ENCODE measurements around the gene DNAJA3.

The DNAJA3 gene

DNA sequence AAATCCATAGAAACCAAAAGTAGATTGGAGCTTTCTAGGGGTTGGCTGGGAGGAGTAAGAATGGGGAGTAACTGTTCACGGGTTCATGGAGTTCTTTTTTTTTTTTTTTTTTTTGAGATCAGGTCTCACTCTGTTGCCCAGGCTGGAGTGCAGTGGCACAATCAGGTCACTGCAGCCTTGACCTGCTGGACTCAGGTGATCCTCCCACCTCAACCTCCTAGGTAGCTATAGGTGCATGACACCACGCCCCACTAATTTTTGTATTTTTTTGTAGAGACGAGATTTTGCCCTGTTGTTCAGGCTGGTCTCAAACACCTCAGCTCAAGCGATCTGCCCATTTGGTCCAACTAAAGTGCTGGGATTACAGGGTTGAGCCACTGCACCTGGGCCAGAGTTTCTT is 47.2 kb downstream of the DNAJA3 start:
- H3K4me3 ChIP-seq (ENCODE audit: insufficient read depth, low read length, poor library complexity, severe bottlenecking): peak overlapping the region; percentile 70
- H3K79me2 ChIP-seq (ENCODE audit: insufficient read depth, low read length): peaks cover 33% of the 10 kb centered on the region
- no peak for TF ChIP-seq EZH2phosphoT487 (conservative IDR thresholded peaks at IDR 0.05; ENCODE audit: low read length)
- TF ChIP-seq, protein P1, sequence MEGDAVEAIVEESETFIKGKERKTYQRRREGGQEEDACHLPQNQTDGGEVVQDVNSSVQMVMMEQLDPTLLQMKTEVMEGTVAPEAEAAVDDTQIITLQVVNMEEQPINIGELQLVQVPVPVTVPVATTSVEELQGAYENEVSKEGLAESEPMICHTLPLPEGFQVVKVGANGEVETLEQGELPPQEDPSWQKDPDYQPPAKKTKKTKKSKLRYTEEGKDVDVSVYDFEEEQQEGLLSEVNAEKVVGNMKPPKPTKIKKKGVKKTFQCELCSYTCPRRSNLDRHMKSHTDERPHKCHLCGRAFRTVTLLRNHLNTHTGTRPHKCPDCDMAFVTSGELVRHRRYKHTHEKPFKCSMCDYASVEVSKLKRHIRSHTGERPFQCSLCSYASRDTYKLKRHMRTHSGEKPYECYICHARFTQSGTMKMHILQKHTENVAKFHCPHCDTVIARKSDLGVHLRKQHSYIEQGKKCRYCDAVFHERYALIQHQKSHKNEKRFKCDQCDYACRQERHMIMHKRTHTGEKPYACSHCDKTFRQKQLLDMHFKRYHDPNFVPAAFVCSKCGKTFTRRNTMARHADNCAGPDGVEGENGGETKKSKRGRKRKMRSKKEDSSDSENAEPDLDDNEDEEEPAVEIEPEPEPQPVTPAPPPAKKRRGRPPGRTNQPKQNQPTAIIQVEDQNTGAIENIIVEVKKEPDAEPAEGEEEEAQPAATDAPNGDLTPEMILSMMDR (IDR thresholded peaks at IDR 0.05; ENCODE audit: insufficient read depth, low read length, poor library complexity, severe bottlenecking): no peak
- no peaks in the 10 kb centered on the region for H3K9me2 ChIP-seq (replicated peaks; ENCODE audit: insufficient read depth, low read length)
- no peaks in the 10 kb centered on the region for H3K9me3 ChIP-seq (ENCODE audit: insufficient read depth, low read length)
- no peak overlapping the region for H2AFZ ChIP-seq (ENCODE audit: low read depth, low read length, severe bottlenecking)
- H3K4me2 ChIP-seq (ENCODE audit: low read depth, low read length, poor library complexity, severe bottlenecking): peak overlapping the region; percentile 82
- H3K36me3 ChIP-seq (ENCODE audit: low read length): no peaks in the 10 kb centered on the region
- peaks cover 42% of the 10 kb centered on the region for H3F3A ChIP-seq (ENCODE audit: insufficient read depth)
- no peaks in the 10 kb centered on the region for H4K20me1 ChIP-seq (ENCODE audit: low read depth, low read length)
- peak overlapping the region; percentile 81 for H3K27ac ChIP-seq (ENCODE audit: low read depth, low read length)
- peak overlapping the region; percentile 92 for H3K9ac ChIP-seq (ENCODE audit: low read length)
- no peaks in the 10 kb centered on the region for H3K27me3 ChIP-seq (ENCODE audit: low read length)

DNA sequence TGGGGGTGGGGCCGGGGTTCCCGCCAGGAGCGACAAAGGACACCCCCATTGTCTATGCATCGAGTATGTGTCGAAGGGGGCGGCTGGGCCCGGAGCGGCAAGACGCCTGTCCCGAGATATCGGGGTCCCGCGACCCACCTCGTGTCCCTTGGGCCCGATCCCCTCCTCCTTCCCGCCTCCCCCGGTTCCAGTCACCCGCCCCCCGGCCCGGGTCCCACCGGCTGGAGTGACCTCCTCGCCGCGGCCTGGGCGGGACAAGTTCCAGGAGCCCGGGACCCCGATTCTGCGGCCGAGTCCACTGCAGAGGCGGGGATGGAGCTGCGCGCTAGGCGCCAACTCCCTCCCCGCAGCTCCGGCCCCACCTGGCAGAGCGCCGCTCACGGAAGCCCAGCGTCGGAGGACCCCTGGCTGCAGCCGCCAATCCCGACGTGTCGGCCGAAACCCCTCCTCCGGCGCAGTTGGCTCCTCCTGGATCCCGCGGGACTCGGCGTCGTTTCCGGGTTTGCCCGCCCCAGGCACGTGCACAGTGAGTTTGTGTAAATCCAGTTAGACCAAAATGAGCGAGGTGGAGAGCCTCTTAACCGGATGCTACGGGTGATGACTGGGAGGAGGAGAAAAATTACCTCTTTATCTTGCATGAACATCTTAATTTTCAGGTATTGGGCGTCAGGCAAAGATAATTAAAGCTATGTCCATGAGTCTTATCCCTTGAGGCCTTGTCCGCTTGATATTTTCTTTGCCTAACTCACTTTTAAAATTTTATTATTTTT is 48.7 kb downstream of the DNAJA3 start, which contains the start of gene NMRAL1:
NMRAL1 (minus strand) TSS at position 434 of the 770 bp plus-strand sequence. CDS start 493 bp downstream, outside the sequence.
- H3K36me3 ChIP-seq (ENCODE audit: low read length): no peaks in the 10 kb centered on the region
- peak within 1 kb of the TSS; percentile 81 for H3K27ac ChIP-seq (ENCODE audit: low read depth, low read length)
- H3K4me2 ChIP-seq (ENCODE audit: low read depth, low read length, poor library complexity, severe bottlenecking): peak within 1 kb of the TSS; percentile 82
- H4K20me1 ChIP-seq (ENCODE audit: low read depth, low read length): no peaks in the 10 kb centered on the region
- H3K27me3 ChIP-seq (ENCODE audit: low read length): no peaks in the 10 kb centered on the region
- H3F3A ChIP-seq (ENCODE audit: insufficient read depth): peaks cover 43% of the 10 kb centered on the region
- H3K9me3 ChIP-seq (ENCODE audit: insufficient read depth, low read length): no peaks in the 10 kb centered on the region
- H3K9ac ChIP-seq (ENCODE audit: low read length): peak within 1 kb of the TSS; percentile 92
- H3K9me2 ChIP-seq (replicated peaks; ENCODE audit: insufficient read depth, low read length): no peaks in the 10 kb centered on the region
- peak within 1 kb of the TSS; percentile 70 for H3K4me3 ChIP-seq (ENCODE audit: insufficient read depth, low read length, poor library complexity, severe bottlenecking)
- H2AFZ ChIP-seq (ENCODE audit: low read depth, low read length, severe bottlenecking): peak within 1 kb of the TSS; percentile 30
- TF ChIP-seq, protein P1 (IDR thresholded peaks at IDR 0.05; ENCODE audit: insufficient read depth, low read length, poor library complexity, severe bottlenecking): no peak
- no peak for TF ChIP-seq EZH2phosphoT487 (conservative IDR thresholded peaks at IDR 0.05; ENCODE audit: low read length)
- peaks cover 48% of the 10 kb centered on the region for H3K79me2 ChIP-seq (ENCODE audit: insufficient read depth, low read length)

DNA sequence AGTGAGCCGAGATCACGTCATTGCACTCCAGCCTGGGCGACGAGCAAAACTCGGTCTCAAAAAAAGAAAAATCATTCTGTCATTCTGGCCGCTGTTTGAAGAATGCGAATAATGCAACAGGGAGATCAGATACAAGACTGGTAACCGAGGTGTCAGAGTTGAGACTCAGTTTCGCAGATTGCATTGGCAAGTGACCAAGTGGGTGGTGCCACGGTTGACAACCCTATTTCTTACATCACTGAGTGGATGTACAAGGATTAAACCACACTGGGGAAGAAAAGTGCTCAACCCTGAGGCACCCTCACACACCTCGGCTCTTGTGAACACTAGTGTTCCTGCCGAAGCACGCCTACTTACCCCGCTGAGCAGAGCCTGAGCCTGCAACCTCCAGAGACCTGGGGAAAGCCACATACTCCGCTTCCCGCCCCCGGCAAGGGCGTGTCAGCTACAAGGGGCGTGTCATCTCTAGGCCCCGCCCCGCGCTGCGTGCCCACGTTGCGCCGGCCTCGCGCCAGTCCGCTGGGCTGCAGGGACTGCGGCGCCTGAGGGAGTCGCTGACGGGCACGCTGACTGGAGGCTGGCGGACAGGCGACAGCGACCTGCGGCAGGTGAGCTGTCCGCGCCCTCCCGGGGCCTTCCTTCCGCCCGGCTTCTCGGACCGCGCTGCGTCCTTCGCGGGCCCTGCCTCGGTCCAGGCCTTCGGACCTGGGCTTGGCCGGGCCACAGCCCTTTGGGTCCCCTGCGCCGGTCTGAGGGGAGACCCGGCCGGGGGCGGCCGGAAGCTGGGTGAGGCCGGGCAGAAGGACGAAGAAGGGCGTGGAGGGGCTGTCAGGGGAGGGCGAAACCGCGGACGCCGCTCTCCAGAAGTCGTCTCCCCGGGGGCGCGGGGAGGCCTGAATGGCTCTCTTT is 50.5 kb downstream of the DNAJA3 start, which contains the start of gene HMOX2:
HMOX2 (plus strand) TSS at position 519 of the 909 bp plus-strand sequence. CDS start 29,127 bp downstream, outside the sequence.
- peak within 1 kb of the TSS; percentile 82 for H3K4me2 ChIP-seq (ENCODE audit: low read depth, low read length, poor library complexity, severe bottlenecking)
- peak within 1 kb of the TSS; percentile 92 for H3K9ac ChIP-seq (ENCODE audit: low read length)
- H3K27me3 ChIP-seq (ENCODE audit: low read length): no peaks in the 10 kb centered on the region
- H2AFZ ChIP-seq (ENCODE audit: low read depth, low read length, severe bottlenecking): peak within 1 kb of the TSS; percentile 56
- H3K79me2 ChIP-seq (ENCODE audit: insufficient read depth, low read length): peaks cover 59% of the 10 kb centered on the region
- peak within 1 kb of the TSS; percentile 77 for H3K4me3 ChIP-seq (ENCODE audit: insufficient read depth, low read length, poor library complexity, severe bottlenecking)
- no peaks in the 10 kb centered on the region for H4K20me1 ChIP-seq (ENCODE audit: low read depth, low read length)
- H3K9me2 ChIP-seq (replicated peaks; ENCODE audit: insufficient read depth, low read length): no peaks in the 10 kb centered on the region
- H3K36me3 ChIP-seq (ENCODE audit: low read length): no peaks in the 10 kb centered on the region
- peaks cover 43% of the 10 kb centered on the region for H3F3A ChIP-seq (ENCODE audit: insufficient read depth)
- TF ChIP-seq, protein P1 (IDR thresholded peaks at IDR 0.05; ENCODE audit: insufficient read depth, low read length, poor library complexity, severe bottlenecking): peak; percentile 23
- no peak for TF ChIP-seq EZH2phosphoT487 (conservative IDR thresholded peaks at IDR 0.05; ENCODE audit: low read length)
- no peaks in the 10 kb centered on the region for H3K9me3 ChIP-seq (ENCODE audit: insufficient read depth, low read length)
- H3K27ac ChIP-seq (ENCODE audit: low read depth, low read length): peak within 1 kb of the TSS; percentile 81
